T-cell (primary cell): ENCODE results near the gene HSP90AB1. TPM values are rescaled to one million over a fixed set of nuclear protein-coding genes. Genes with fewer than 3 reads are reported as not detected.

Experiments
- ATAC-seq, 4 experiments: fragments of 200-7000 bp in 3 of 4; fragments of 150-1000 bp in 1 of 4; cut with Tn5 transposase; replicated peaks in 1 of 4; 1 replicate in 3 of 4; 2 replicates in 1 of 4; pipeline ENCODE4 v1.10.0; 2021; ENCODE audit warnings: moderate library complexity in 3 of 4, mild to moderate bottlenecking in 2 of 4, moderate number of reproducible peaks in 1 of 4
- CTCF ChIA-PET, 2 donors: fragments of 300-600 bp; sonication (Branson Sonifier 250); formaldehyde crosslinking; loops; one replicate each; lab custom pipeline; 2022; ENCODE audit warnings: antibody characterized with exemption in 2 of 2; lab: Charles Lee
- POLR2A ChIA-PET, 2 donors: fragments of 300-600 bp; sonication (Branson Sonifier 250); formaldehyde crosslinking; loops; one replicate each; lab custom pipeline; 2022; ENCODE audit warnings: antibody characterized with exemption in 2 of 2; lab: Charles Lee
- DNase-seq, 35 experiments: peaks; one replicate each; pipeline versions ENCODE4 v3.0.0 to v3.0.0-alpha.2; 2013 to 2023
- H3K27ac ChIP-seq: one replicate; pipeline ENCODE4 v1.5.1; 2013; ENCODE audit warnings: low read length
- H3K27me3 ChIP-seq, 2 experiments: replicated peaks in 1 of 2; 1 replicate in 1 of 2; 2 replicates in 1 of 2; pipeline versions ENCODE4 v1.6.1 to v1.7.0; 2013; ENCODE audit warnings: low read length in 1 of 2, mixed read lengths in 1 of 2; ENCODE audit not compliant: control insufficient read depth in 2 of 2, insufficient read depth in 2 of 2; ENCODE audit errors: extremely low read depth in 1 of 2
- H3K36me3 ChIP-seq, 2 donors: 1 replicate in 1 of 2; 2 replicates in 1 of 2; pipeline versions ENCODE4 v1.6.1 to v1.7.0; 2013; ENCODE audit warnings: low read length in 1 of 2; ENCODE audit not compliant: control insufficient read depth in 2 of 2, insufficient read depth in 1 of 2; ENCODE audit errors: extremely low read depth in 1 of 2
- H3K4me1 ChIP-seq, 2 experiments: 1 replicate in 1 of 2; 2 replicates in 1 of 2; pipeline versions ENCODE4 v1.6.1 to v1.7.0; 2013; ENCODE audit warnings: low read length in 2 of 2, mixed read lengths in 1 of 2; ENCODE audit not compliant: insufficient read depth in 2 of 2, control insufficient read depth in 1 of 2; ENCODE audit errors: extremely low read depth in 1 of 2
- H3K4me3 ChIP-seq, 2 donors: 1 replicate in 1 of 2; 2 replicates in 1 of 2; pipeline versions ENCODE4 v1.5.1 to v1.7.0; 2013; ENCODE audit warnings: mild to moderate bottlenecking in 2 of 2, low read length in 1 of 2, moderate library complexity in 1 of 2; ENCODE audit not compliant: control insufficient read depth in 1 of 2; ENCODE audit errors: extremely low read depth in 1 of 2
- H3K9me3 ChIP-seq: 2 replicates; pipeline ENCODE4 v1.7.0; 2013
- H3K27ac Mint-ChIP-seq, 2 donors: one replicate each; pipeline ENCODE4 v1.8.0; 2020 to 2021; ENCODE audit warnings: mild to moderate bottlenecking in 2 of 2, mixed read lengths in 2 of 2
- H3K27me3 Mint-ChIP-seq, 2 donors: one replicate each; pipeline ENCODE4 v1.8.0; 2021 to 2022; ENCODE audit warnings: mixed read lengths in 2 of 2
- H3K36me3 Mint-ChIP-seq: one replicate; pipeline ENCODE4 v1.8.0; 2021; ENCODE audit warnings: mixed read lengths
- H3K4me1 Mint-ChIP-seq, 3 donors: one replicate each; pipeline ENCODE4 v1.8.0; 2020 to 2022; ENCODE audit warnings: mixed read lengths in 3 of 3, mild to moderate bottlenecking in 1 of 3
- H3K4me3 Mint-ChIP-seq, 3 donors: one replicate each; pipeline ENCODE4 v1.8.0; 2020 to 2022; ENCODE audit warnings: mild to moderate bottlenecking in 3 of 3, mixed read lengths in 3 of 3, moderate library complexity in 3 of 3
- H3K9me3 Mint-ChIP-seq, 3 donors: one replicate each; pipeline ENCODE4 v1.8.0; 2020 to 2022; ENCODE audit warnings: mixed read lengths in 3 of 3
- WGBS: methylation state at CpG from one replicate; pipeline ENCODE4 v1.1.5; 2013; ENCODE audit warnings: missing lambda C conversion rate; ENCODE audit not compliant: insufficient coverage; 5-methylcytosine and 5-hydroxymethylcytosine counted together
- total RNA-seq, 35 experiments: library from RNA in 6 of 35; stranded (reverse) in 6 of 35; fragments of 120-200 nt in 1 of 35; gene quantifications; one replicate each; pipeline versions ENCODE4 v1.2.1 to v1.2.4 and lab custom pipeline; 2013 to 2026

HSP90AB1 gene
- total RNA-seq, 5 donors from 2014 or later (not counting 1 experiment from before 2014, with no cell fraction given), result 394 to 454 (median 404) TPM

DNA sequence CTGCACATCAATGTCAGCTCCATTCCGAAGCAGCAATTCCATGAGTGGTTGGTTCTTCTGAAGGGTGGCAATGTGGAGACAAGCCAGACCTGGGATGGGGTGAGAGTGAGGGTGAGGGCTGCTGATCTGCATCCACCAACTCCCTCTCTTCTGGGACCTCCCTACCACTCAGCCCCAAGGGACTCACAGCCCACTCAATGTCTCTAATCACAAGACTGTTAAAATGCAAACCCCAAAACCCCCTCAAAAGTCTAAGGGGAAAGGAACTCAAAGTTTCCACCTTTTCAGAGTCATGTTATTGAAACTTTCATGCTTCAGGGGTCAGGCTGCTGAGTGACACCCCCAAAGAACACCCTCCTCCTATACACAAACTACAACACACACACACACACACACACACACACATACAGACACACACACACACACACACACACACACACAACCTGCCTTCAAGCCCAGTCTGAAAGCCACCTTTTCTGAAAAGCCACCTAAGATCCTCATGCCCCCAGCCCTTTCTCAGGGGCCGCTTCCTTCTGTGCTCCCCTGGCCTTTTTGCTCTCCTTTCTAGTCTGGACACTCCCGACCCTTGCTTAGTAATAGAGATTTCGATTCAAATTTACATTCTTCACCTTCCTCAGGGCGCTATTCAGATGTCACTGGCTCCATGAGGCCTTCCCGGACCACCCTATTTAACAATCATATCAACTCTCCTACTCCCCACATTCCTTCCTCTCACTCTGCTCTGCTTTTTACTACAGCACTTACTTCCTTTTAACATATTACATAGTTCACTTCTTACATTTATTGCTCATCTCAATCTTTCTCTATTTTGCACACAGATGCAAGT is 13.8 kb downstream of the HSP90AB1 start:
- 95% methylated on average over 4 of the region's 6 CpGs for WGBS
- Histone ChIP-seq H3K4me3 (no peak overlapping the region), H3K4me1 (peaks cover 22 to 61% of the 10 kb centered on the region in 2 experiments), H3K27ac (no peak overlapping the region), H3K9me3 (no peaks in the 10 kb centered on the region), H3K36me3 (peaks cover 0 to 28% of the 10 kb centered on the region in 2 donors), H3K27me3 (no peaks in the 10 kb centered on the region)
- no peak for DNase-seq
- ATAC-seq, result no peak
- no peaks in the 10 kb centered on the region for H3K27me3 Mint-ChIP-seq
- CTCF ChIA-PET, result interaction anchor here in 1 of 2 donors (2.4 kb wide), 1 partner anchor 13 kb away, joined by 6 read pairs; no protein-coding TSS in a partner anchor
- H3K36me3 Mint-ChIP-seq, result peaks cover 12% of the 10 kb centered on the region
- no peaks in the 10 kb centered on the region for H3K9me3 Mint-ChIP-seq
- POLR2A ChIA-PET, result no interaction called here
- peak overlapping the region in 1 of 2 donors; percentile 36 for H3K27ac Mint-ChIP-seq
- H3K4me1 Mint-ChIP-seq, result peaks cover 50 to 69% (median 60%) of the 10 kb centered on the region in 3 donors
- no peak overlapping the region for H3K4me3 Mint-ChIP-seq

- Histone ChIP-seq H3K27me3 (no peaks in the 10 kb centered on the region), H3K4me3 (no peak overlapping the region), H3K4me1 (peaks cover 20 to 56% of the 10 kb centered on the region in 2 experiments), H3K9me3 (no peaks in the 10 kb centered on the region), H3K36me3 (peaks cover 0 to 26% of the 10 kb centered on the region in 2 donors), H3K27ac (no peak overlapping the region)
- whole genome bisulfite sequencing, result 97% methylated on average over 8 of the region's 8 CpGs
- Mint-ChIP-seq H3K27ac (no peak overlapping the region), H3K4me1 (peaks cover 44 to 65% (median 58%) of the 10 kb centered on the region in 3 donors), H3K9me3 (no peaks in the 10 kb centered on the region), H3K36me3 (peaks cover 12% of the 10 kb centered on the region), H3K27me3 (no peaks in the 10 kb centered on the region), H3K4me3 (no peak overlapping the region)
- ATAC-seq (no peak), DNase-seq (no peak)
- CTCF ChIA-PET, result interaction anchor here in 1 of 2 donors (0.6 to 2.4 kb wide), 3 partner anchors 10 to 764 kb away, joined by 6 to 7 read pairs (median 7); no protein-coding TSS in a partner anchor
- POLR2A ChIA-PET, result interaction anchor here (0.8 to 1.0 kb wide), 2 partner anchors 14 kb away, joined by 3 read pairs; no protein-coding TSS in a partner anchor
Measured at GRCh38 chr6:44261581-44261980, 14.7 kb downstream of the HSP90AB1 start.

GRCh38 chr6:44262467-44263353 is 15.8 kb downstream of the HSP90AB1 start:
- POLR2A ChIA-PET, result interaction anchor here (0.5 to 1.0 kb wide), 3 partner anchors 15 to 41 kb away, joined by 3 read pairs; no protein-coding TSS in a partner anchor

DNA sequence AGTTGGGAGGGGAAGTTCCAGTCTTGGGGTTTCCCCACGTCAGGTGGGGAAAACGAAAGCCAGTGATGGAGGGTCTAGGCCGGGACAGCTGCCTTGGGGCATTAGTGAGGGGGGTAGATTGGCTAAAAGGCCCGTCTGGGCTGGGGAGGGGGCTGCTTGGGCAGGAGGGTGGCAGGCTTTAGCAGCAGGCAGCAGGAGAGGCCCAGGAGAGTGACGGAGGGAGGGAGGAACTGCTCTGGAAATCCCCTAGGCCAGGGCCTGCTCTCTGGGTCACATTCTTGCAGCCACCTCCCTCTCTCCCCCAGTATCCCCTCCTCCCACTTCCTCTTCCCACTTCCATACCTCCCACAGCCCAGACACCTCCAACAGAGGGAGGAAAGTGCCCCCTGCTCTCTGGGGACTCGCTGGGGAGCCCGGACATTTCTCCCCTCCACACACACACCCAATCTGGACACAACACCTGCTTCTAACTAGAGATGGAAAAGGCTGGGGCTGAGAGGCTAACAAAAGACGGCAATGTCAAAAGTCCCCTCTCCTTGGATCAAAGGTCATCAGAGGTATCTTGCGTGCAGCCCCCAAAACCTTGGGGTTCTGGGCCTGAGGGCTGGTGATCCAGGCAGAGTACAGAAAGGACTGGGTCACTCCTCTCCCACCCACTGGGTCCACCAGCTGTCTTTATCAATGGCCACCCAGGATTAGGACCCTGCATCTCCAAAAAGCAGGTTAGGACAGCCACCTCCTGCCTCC is 16.6 kb downstream of the HSP90AB1 start:
- H3K4me3 ChIP-seq, result peak overlapping the region; percentile 79 to 82
- peaks cover 38 to 61% (median 48%) of the 10 kb centered on the region in 3 donors for H3K4me1 Mint-ChIP-seq

More at GRCh38 chr6:44262467-44263353, 15.8 kb downstream of the HSP90AB1 start:
- Histone ChIP-seq H3K27me3 (no peaks in the 10 kb centered on the region), H3K4me1 (peaks cover 17 to 49% of the 10 kb centered on the region in 2 experiments), H3K9me3 (no peaks in the 10 kb centered on the region), H3K4me3 (peak overlapping the region; percentile 7 to 82), H3K36me3 (peaks cover 0 to 26% of the 10 kb centered on the region in 2 donors), H3K27ac (peak overlapping the region; percentile 87)
- peak overlapping the region; percentile 88 to 95 (median 93) for H3K4me3 Mint-ChIP-seq
- CTCF ChIA-PET, result interaction anchor here in 1 of 2 donors (1.5 to 2.4 kb wide), 2 partner anchors 11 to 15 kb away, joined by 6 to 7 read pairs; no protein-coding TSS in a partner anchor
- H3K27me3 Mint-ChIP-seq, result no peaks in the 10 kb centered on the region
- 0% methylated on average over 1 of the region's 7 CpGs for WGBS
- peak overlapping the region; percentile 90 to 98 for H3K27ac Mint-ChIP-seq
- DNase-seq (peak in 1 of 35 experiments; percentile 51), ATAC-seq (no peak)
- peaks cover 42 to 66% (median 57%) of the 10 kb centered on the region in 3 donors for H3K4me1 Mint-ChIP-seq
- no peaks in the 10 kb centered on the region for H3K9me3 Mint-ChIP-seq
- H3K36me3 Mint-ChIP-seq, result peaks cover 12% of the 10 kb centered on the region

DNA sequence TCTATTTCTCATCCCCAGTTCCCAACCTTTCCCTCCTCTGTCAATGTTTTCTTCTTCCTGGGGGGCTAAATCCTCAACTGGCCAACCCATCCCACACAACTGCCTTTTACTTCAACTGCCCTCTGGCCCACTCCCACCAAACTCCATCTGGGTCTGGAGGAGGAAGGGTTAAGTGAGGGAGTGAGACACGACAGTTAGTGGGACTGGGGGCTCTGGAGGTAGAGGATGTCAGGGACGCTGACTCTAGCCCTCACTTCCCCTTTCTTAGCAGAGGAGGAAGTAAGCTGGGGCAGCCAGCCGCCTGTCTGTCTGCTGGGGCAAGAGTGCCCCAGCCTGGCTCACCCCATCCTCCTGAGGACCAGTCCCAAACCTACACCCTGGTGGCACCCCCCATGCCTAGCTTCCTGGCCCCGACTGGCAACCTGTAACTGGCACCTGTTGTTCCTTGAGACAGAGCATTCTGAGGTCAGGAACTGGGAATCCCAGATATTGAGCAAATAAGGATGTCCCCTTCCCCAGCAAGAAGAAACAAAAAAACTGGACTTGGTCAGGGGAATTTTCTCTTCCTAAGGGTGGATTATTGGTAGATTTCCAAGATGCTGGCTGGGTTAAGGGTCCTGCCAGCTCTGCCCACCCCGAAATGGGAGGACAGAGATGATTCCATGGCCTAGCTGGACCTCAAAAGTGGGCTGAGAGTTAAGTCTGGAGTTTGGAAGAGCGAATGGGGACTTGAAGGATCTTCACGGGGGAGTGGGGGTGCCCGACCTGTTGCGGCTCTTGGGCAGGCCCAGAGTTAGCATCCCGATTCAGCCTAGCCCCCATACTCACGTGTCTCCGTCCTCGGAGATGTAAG is 17.5 kb downstream of the HSP90AB1 start:
- peaks cover 38 to 58% (median 48%) of the 10 kb centered on the region in 3 donors for H3K4me1 Mint-ChIP-seq
- POLR2A ChIA-PET, result interaction anchor here in 1 of 2 donors (0.9 kb wide), 1 partner anchor 11 kb away, joined by 7 read pairs; no protein-coding TSS in a partner anchor
- CTCF ChIA-PET, result interaction anchor here (0.7 to 0.9 kb wide), 3 partner anchors 10 to 23 kb away, joined by 3 to 5 read pairs (median 4); no protein-coding TSS in a partner anchor

More for the DNA sequence above, 16.6 kb downstream of the HSP90AB1 start:
- H3K4me1 ChIP-seq, result peaks cover 17 to 41% of the 10 kb centered on the region in 2 experiments
- Mint-ChIP-seq H3K27ac (peak overlapping the region; percentile 90 to 98), H3K4me3 (peak overlapping the region; percentile 88 to 95 (median 93)), H3K9me3 (no peaks in the 10 kb centered on the region), H3K27me3 (peaks cover 0 to 3% of the 10 kb centered on the region in 2 donors), H3K36me3 (peaks cover 11% of the 10 kb centered on the region)
- WGBS, result 12% methylated on average over 6 of the region's 9 CpGs
- H3K27me3 ChIP-seq, result peaks cover 0 to 6% of the 10 kb centered on the region in 2 experiments
- no peaks in the 10 kb centered on the region for H3K9me3 ChIP-seq
- POLR2A ChIA-PET, result interaction anchor here in 1 of 2 donors (0.5 kb wide), 1 partner anchor 42 kb away, joined by 3 read pairs; no protein-coding TSS in a partner anchor
- DNase-seq (peak in 12 of 35 experiments; percentile 5 to 76 (median 34)), ATAC-seq (peak in 1 of 4 experiments; percentile 15)
- CTCF ChIA-PET, result interaction anchor here in 1 of 2 donors (0.9 to 2.4 kb wide), 2 partner anchors 16 to 22 kb away, joined by 3 to 6 read pairs; no protein-coding TSS in a partner anchor
- peak overlapping the region; percentile 87 for H3K27ac ChIP-seq
- H3K36me3 ChIP-seq, result peaks cover 0 to 23% of the 10 kb centered on the region in 2 donors

More for the DNA sequence above, 17.5 kb downstream of the HSP90AB1 start:
- Histone ChIP-seq H3K4me1 (peaks cover 17 to 41% of the 10 kb centered on the region in 2 experiments), H3K27ac (peak overlapping the region; percentile 87), H3K36me3 (peaks cover 0 to 15% of the 10 kb centered on the region in 2 donors), H3K4me3 (peak overlapping the region; percentile 79 to 82), H3K27me3 (peaks cover 0 to 13% of the 10 kb centered on the region in 2 experiments), H3K9me3 (no peaks in the 10 kb centered on the region)
- 0% methylated on average over 2 of the region's 13 CpGs for WGBS
- Mint-ChIP-seq H3K9me3 (no peaks in the 10 kb centered on the region), H3K36me3 (peaks cover 5% of the 10 kb centered on the region), H3K27ac (peak overlapping the region; percentile 90 to 98), H3K4me3 (peak overlapping the region; percentile 88 to 95 (median 93)), H3K27me3 (peaks cover 3 to 12% of the 10 kb centered on the region in 2 donors)
- peak in 13 of 35 experiments; percentile 20 to 61 (median 30) for DNase-seq
- peak in 3 of 4 experiments; percentile 14 to 38 (median 28) for ATAC-seq
